SK-N-SH (cell line): ENCODE data around the gene BTBD18.

Source experiments
- CHD2 ChIP-seq: fragments of 150-350 bp; IDR thresholded peaks from 2 replicates; pipeline ENCODE4 v1.6.1; 2018; ENCODE audit warnings: low read length; ENCODE audit not compliant: partially characterized antibody
- CTCF ChIP-seq: fragments of 200-600 bp; sonication (generic); IDR thresholded peaks from 2 replicates; pipeline ENCODE4 v1.6.1; 2017; ENCODE audit warnings: antibody characterized with exemption, mild to moderate bottlenecking, moderate library complexity
- ELF1 ChIP-seq: IDR thresholded peaks from 2 replicates; pipeline ENCODE4 v1.4.0; 2012
- EP300 ChIP-seq, 2 experiments: IDR thresholded peaks; 2 replicates each; pipeline versions ENCODE4 v1.4.0 to v1.6.1; 2012; ENCODE audit warnings: borderline replicate concordance in 1 of 2, low read depth in 1 of 2, low read length in 1 of 2
- EZH2phosphoT487 ChIP-seq: fragments of 200-600 bp; sonication (generic); IDR thresholded peaks from 2 replicates; pipeline ENCODE4 v1.6.1; 2017; ENCODE audit warnings: low read depth, mixed run types, mild to moderate bottlenecking, antibody characterized with exemption, moderate library complexity, borderline replicate concordance
- FOXM1 ChIP-seq: IDR thresholded peaks from 2 replicates; pipeline ENCODE4 v1.4.0; 2012; ENCODE audit warnings: low read depth, mild to moderate bottlenecking
- GABPA ChIP-seq: IDR thresholded peaks from 2 replicates; pipeline ENCODE4 v1.4.0; 2012; ENCODE audit warnings: low read depth, mild to moderate bottlenecking
- JUND ChIP-seq: IDR thresholded peaks from 2 replicates; pipeline ENCODE4 v1.4.0; 2012
- MXI1 ChIP-seq: IDR thresholded peaks from 2 replicates; pipeline ENCODE4 v1.6.1; 2012; ENCODE audit warnings: mild to moderate bottlenecking, low read depth, low read length, improper control_type of control experiment
- NFIC ChIP-seq: IDR thresholded peaks from 2 replicates; pipeline ENCODE4 v1.4.0; 2012; ENCODE audit warnings: borderline replicate concordance
- PBX3 ChIP-seq: IDR thresholded peaks from 2 replicates; pipeline ENCODE4; 2012
- POLR2AphosphoS5 ChIP-seq: IDR thresholded peaks from 2 replicates; pipeline ENCODE4 v1.6.1; 2012; ENCODE audit warnings: low read depth, low read length
- SMC3 ChIP-seq: IDR thresholded peaks from 2 replicates; pipeline ENCODE4 v1.6.1; 2012; ENCODE audit warnings: low read depth, low read length, improper control_type of control experiment
- TCF12 ChIP-seq: IDR thresholded peaks from 2 replicates; pipeline ENCODE4 v1.4.0; 2012

- no peak for TF ChIP-seq ELF1
- no peak for TF ChIP-seq CTCF
- no peak for TF ChIP-seq TCF12
- TF ChIP-seq NFIC: no peak
- TF ChIP-seq JUND: no peak
- no peak for TF ChIP-seq EZH2phosphoT487
- TF ChIP-seq CHD2: no peak
- TF ChIP-seq POLR2AphosphoS5: no peak
- no peak for TF ChIP-seq SMC3
- no peak for TF ChIP-seq MXI1
- no peak for TF ChIP-seq GABPA
- TF ChIP-seq FOXM1: no peak
- no peak for TF ChIP-seq EP300 (IDR thresholded peaks at IDR 0.05; ENCODE audit: borderline replicate concordance in 1 of 2, low read depth in 1 of 2, low read length in 1 of 2)
- TF ChIP-seq PBX3: no peak
Observed at GRCh38 chr11:57776031-57776521, 24.5 kb upstream of the BTBD18 start.
